ENCODE data around the gene CALR.
"Not testable (repeated sequence)": the region's sequence is repeated elsewhere in the genome, so short reads cannot be mapped to it uniquely, and the experiment has no call there.

The CALR gene

GRCh38 chr19:12965017-12965811 lies 26.8 kb downstream of the CALR start:
- H3K27ac ChIP-seq: peak overlapping the region; percentile 61; the same call in 1 of the 2 replicates
- no peaks in the 10 kb centered on the region for H3K27me3 ChIP-seq
- TF ChIP-seq Cebpa-rat (IDR thresholded peaks at IDR 0.05): no peak
- no peaks in the 10 kb centered on the region for H3K9me3 ChIP-seq
- peak overlapping the region; percentile 63 for H3K4me3 ChIP-seq
- peak overlapping the region; percentile 65 for H3K9ac ChIP-seq
- peaks cover 16% of the 10 kb centered on the region for H3K4me1 ChIP-seq
- peak overlapping the region; percentile 91 for H3K4me2 ChIP-seq
- H4K20me1 ChIP-seq: no peaks in the 10 kb centered on the region
- no peaks in the 10 kb centered on the region for H3K36me3 ChIP-seq

GRCh38 chr19:12965812-12966135 lies 27.4 kb downstream of the CALR start:
- Histone ChIP-seq H4K20me1 (no peaks in the 10 kb centered on the region), H3K4me1 (peaks cover 16% of the 10 kb centered on the region), H3K4me3 (peak overlapping the region; percentile 63; the same call in 1 of the 2 replicates), H3K27me3 (no peaks in the 10 kb centered on the region), H3K4me2 (peak overlapping the region; percentile 91), H3K27ac (no peak overlapping the region; the same call in 1 of the 2 replicates), H3K9me3 (no peaks in the 10 kb centered on the region), H3K9ac (peak overlapping the region; percentile 65; the same call in 1 of the 2 replicates), H3K36me3 (no peaks in the 10 kb centered on the region)
- TF ChIP-seq Cebpa-rat (IDR thresholded peaks at IDR 0.05): no peak

- H3K36me3 ChIP-seq: no peaks in the 10 kb centered on the region
- H3K4me2 ChIP-seq: no peak overlapping the region
- H3K9ac ChIP-seq: no peak overlapping the region
- TF ChIP-seq Cebpa-rat (IDR thresholded peaks at IDR 0.05): no peak
- H3K4me1 ChIP-seq: peaks cover 16% of the 10 kb centered on the region
- H3K4me3 ChIP-seq: no peak overlapping the region
- H4K20me1 ChIP-seq: no peaks in the 10 kb centered on the region
- no peaks in the 10 kb centered on the region for H3K9me3 ChIP-seq
- H3K27ac ChIP-seq: no peak overlapping the region
- H3K27me3 ChIP-seq: no peaks in the 10 kb centered on the region
Measured at GRCh38 chr19:12967907-12968306, 29.5 kb downstream of the CALR start.

- Histone ChIP-seq H3K36me3 (no peaks in the 10 kb centered on the region), H4K20me1 (no peaks in the 10 kb centered on the region), H3K4me3 (no peak within 1 kb of the TSS), H3K4me1 (peaks cover 30% of the 10 kb centered on the region), H3K9ac (no peak within 1 kb of the TSS; the same call in 1 of the 2 replicates), H3K27ac (peak within 1 kb of the TSS; percentile 44; the same call in 1 of the 2 replicates), H3K9me3 (no peaks in the 10 kb centered on the region), H3K27me3 (no peaks in the 10 kb centered on the region), H3K4me2 (no peak within 1 kb of the TSS)
- TF ChIP-seq Cebpa-rat (IDR thresholded peaks at IDR 0.05): no peak
Measured at GRCh38 chr19:12969292-12969988, 31.0 kb downstream of the CALR start, which contains the start of gene DAND5. Gene DAND5 (plus strand): TSS chr19:12969576. CDS start chr19:12969661, 85 bp downstream.

- H3K36me3 ChIP-seq: no peaks in the 10 kb centered on the region
- no peak overlapping the region for H3K9ac ChIP-seq
- H3K4me1 ChIP-seq: peaks cover 36% of the 10 kb centered on the region
- no peaks in the 10 kb centered on the region for H3K9me3 ChIP-seq
- no peak overlapping the region for H3K4me3 ChIP-seq
- H3K27ac ChIP-seq: no peak overlapping the region
- H3K4me2 ChIP-seq: no peak overlapping the region
- no peaks in the 10 kb centered on the region for H3K27me3 ChIP-seq
- H4K20me1 ChIP-seq: no peaks in the 10 kb centered on the region
- no peak for TF ChIP-seq Cebpa-rat (IDR thresholded peaks at IDR 0.05)
Measured at GRCh38 chr19:12970070-12970820, 31.8 kb downstream of the CALR start.

- H3K27ac ChIP-seq: no peak overlapping the region
- H3K9me3 ChIP-seq: no peaks in the 10 kb centered on the region
- no peak overlapping the region for H3K4me3 ChIP-seq
- peaks cover 34% of the 10 kb centered on the region for H3K4me1 ChIP-seq
- H4K20me1 ChIP-seq: no peaks in the 10 kb centered on the region
- H3K9ac ChIP-seq: no peak overlapping the region
- H3K36me3 ChIP-seq: no peaks in the 10 kb centered on the region
- peak overlapping the region; percentile 61; the same call in 1 of the 2 replicates for H3K4me2 ChIP-seq
- no peaks in the 10 kb centered on the region for H3K27me3 ChIP-seq
- TF ChIP-seq Cebpa-rat (IDR thresholded peaks at IDR 0.05): no peak
Measured at GRCh38 chr19:12973236-12973635, 34.8 kb downstream of the CALR start.

- H3K27me3 ChIP-seq: no peaks in the 10 kb centered on the region
- H3K9ac ChIP-seq: peak overlapping the region; percentile 53; the same call in 1 of the 2 replicates
- H3K4me2 ChIP-seq: peak overlapping the region; percentile 61
- no peaks in the 10 kb centered on the region for H3K36me3 ChIP-seq
- H3K9me3 ChIP-seq: no peaks in the 10 kb centered on the region
- peaks cover 32% of the 10 kb centered on the region for H3K4me1 ChIP-seq
- no peak overlapping the region for H3K4me3 ChIP-seq
- no peak for TF ChIP-seq Cebpa-rat (IDR thresholded peaks at IDR 0.05)
- H4K20me1 ChIP-seq: no peaks in the 10 kb centered on the region
- H3K27ac ChIP-seq: peak overlapping the region; percentile 56
Measured at GRCh38 chr19:12974301-12975220, 36.2 kb downstream of the CALR start.

- Histone ChIP-seq H3K36me3 (no peaks in the 10 kb centered on the region), H3K9me3 (no peaks in the 10 kb centered on the region), H3K27ac (peak overlapping the region; percentile 56), H3K27me3 (no peaks in the 10 kb centered on the region), H4K20me1 (no peaks in the 10 kb centered on the region), H3K4me2 (peak overlapping the region; percentile 61), H3K4me1 (peaks cover 36% of the 10 kb centered on the region), H3K4me3 (no peak overlapping the region), H3K9ac (peak overlapping the region; percentile 53; the same call in 1 of the 2 replicates)
- no peak for TF ChIP-seq Cebpa-rat (IDR thresholded peaks at IDR 0.05)
Measured at GRCh38 chr19:12975221-12975741, 36.9 kb downstream of the CALR start.

- H3K4me2 ChIP-seq, H3K9me3 ChIP-seq: not testable (repeated sequence)
- H3K4me1 ChIP-seq: peaks cover 39% of the 10 kb centered on the region
Measured at GRCh38 chr19:12976109-12976508, 37.7 kb downstream of the CALR start.

More at GRCh38 chr19:12976109-12976508, 37.7 kb downstream of the CALR start:
- H3K9ac ChIP-seq, H4K20me1 ChIP-seq, H3K27me3 ChIP-seq, H3K4me3 ChIP-seq, H3K36me3 ChIP-seq, H3K27ac ChIP-seq: not testable (repeated sequence)
